GM23338 (cell line): ENCODE data around the gene TCFL5. TPM values are rescaled to one million over a fixed set of nuclear protein-coding genes. Genes with fewer than 3 reads are reported as not detected.

ENCODE experiments used
- ATAC-seq: fragments of 200-7000 bp; cut with Tn5 transposase; 3 replicates; pipeline ENCODE4 v1.9.1; 2020
- DNase-seq: peaks from one replicate; pipeline ENCODE4 v3.0.0-alpha.2; 2015; ENCODE audit warnings: low spot score
- H2AFZ ChIP-seq: fragments of 200-600 bp; sonication (generic); 2 replicates; pipeline ENCODE4 v1.8.0; 2016; ENCODE audit warnings: antibody characterized with exemption, mild to moderate bottlenecking, moderate library complexity
- H3F3A ChIP-seq: fragments of 200-600 bp; sonication (generic); replicated peaks from 2 replicates; pipeline ENCODE4 v1.8.0; 2017; ENCODE audit warnings: antibody characterized with exemption, mixed run types, low read depth
- H3K27ac ChIP-seq: fragments of 200-600 bp; sonication (generic); 2 replicates; pipeline ENCODE4 v1.6.1; 2016; ENCODE audit warnings: low read depth
- H3K27me3 ChIP-seq: fragments of 200-600 bp; sonication (generic); 2 replicates; pipeline ENCODE4 v1.8.0; 2016; ENCODE audit warnings: mild to moderate bottlenecking, mixed run types, moderate library complexity; ENCODE audit not compliant: insufficient read depth
- H3K36me3 ChIP-seq: fragments of 200-600 bp; sonication (generic); 2 replicates; pipeline ENCODE4 v1.8.0; 2016; ENCODE audit warnings: mild to moderate bottlenecking; ENCODE audit not compliant: insufficient read depth
- H3K4me1 ChIP-seq: fragments of 200-600 bp; sonication (generic); 2 replicates; pipeline ENCODE4 v1.8.0; 2016; ENCODE audit warnings: mild to moderate bottlenecking, moderate library complexity; ENCODE audit not compliant: insufficient read depth
- H3K4me2 ChIP-seq: fragments of 200-600 bp; sonication (generic); 2 replicates; pipeline ENCODE4 v1.7.1; 2017; ENCODE audit warnings: mixed run types
- H3K4me3 ChIP-seq: fragments of 200-600 bp; sonication (generic); 2 replicates; pipeline ENCODE4 v1.6.1; 2016; ENCODE audit warnings: mixed run types
- H3K79me2 ChIP-seq: fragments of 200-600 bp; sonication (generic); replicated peaks from 2 replicates; pipeline ENCODE4 v1.8.0; 2017; ENCODE audit warnings: mild to moderate bottlenecking; ENCODE audit not compliant: insufficient read depth
- H3K9me2 ChIP-seq: fragments of 200-600 bp; sonication (generic); 2 replicates; pipeline ENCODE4 v1.8.0; 2017; ENCODE audit not compliant: insufficient read depth
- H4K20me1 ChIP-seq: fragments of 200-600 bp; sonication (generic); replicated peaks from 2 replicates; pipeline ENCODE4 v1.8.0; 2017; ENCODE audit warnings: mild to moderate bottlenecking; ENCODE audit not compliant: insufficient read depth
- H3K27ac Mint-ChIP-seq: 2 replicates; pipeline ENCODE4 v1.8.0; 2020; ENCODE audit warnings: inconsistent platforms, mild to moderate bottlenecking, moderate library complexity, mixed read lengths
- H3K27me3 Mint-ChIP-seq: 3 replicates; pipeline ENCODE4 v1.8.0; 2022; ENCODE audit warnings: low read depth, mild to moderate bottlenecking, moderate library complexity, mixed read lengths, inconsistent platforms; ENCODE audit not compliant: insufficient read depth, poor library complexity
- H3K36me3 Mint-ChIP-seq: 3 replicates; pipeline ENCODE4 v1.8.0; 2021; ENCODE audit warnings: low read depth, mild to moderate bottlenecking, inconsistent platforms, moderate library complexity, mixed read lengths
- H3K4me1 Mint-ChIP-seq: 3 replicates; pipeline ENCODE4 v1.8.0; 2020; ENCODE audit warnings: mild to moderate bottlenecking, inconsistent platforms, mixed read lengths
- H3K4me3 Mint-ChIP-seq: 3 replicates; pipeline ENCODE4 v1.8.0; 2021; ENCODE audit warnings: moderate library complexity, mild to moderate bottlenecking, inconsistent platforms, mixed read lengths
- H3K9me3 Mint-ChIP-seq: 3 replicates; pipeline ENCODE4 v1.8.0; 2020; ENCODE audit warnings: moderate library complexity, mild to moderate bottlenecking, inconsistent platforms, mixed read lengths
- CREB1 ChIP-seq: fragments of 250-450 bp; sonication (Bioruptor Pico); IDR thresholded peaks from 2 replicates; pipeline ENCODE4 v1.5.0; 2020; ENCODE audit warnings: low read depth, mild to moderate bottlenecking, moderate library complexity
- EZH2 ChIP-seq: fragments of 200-600 bp; sonication (generic); IDR thresholded peaks from one replicate; pipeline ENCODE4 v1.8.0; 2017; ENCODE audit warnings: antibody characterized with exemption, mild to moderate bottlenecking, low read depth; ENCODE audit not compliant: unreplicated experiment
- POLR2AphosphoS5 ChIP-seq: IDR thresholded peaks from 2 replicates; pipeline ENCODE4 v1.6.1; 2016; ENCODE audit warnings: antibody characterized with exemption, low read depth
- ZNF114 ChIP-seq: fragments of 250-450 bp; sonication (Bioruptor Pico); IDR thresholded peaks from 2 replicates; pipeline ENCODE4 v1.5.0; 2020; ENCODE audit warnings: mild to moderate bottlenecking, moderate library complexity
- polyA plus RNA-seq: library from polyadenylated mRNA; unstranded; fragments of >200 nt; fragmentation: Nextera tagmentation; extraction: Ambion mirVana; gene quantifications from 2 replicates; pipeline ENCODE4 v1.2.1, GENCODE V29; 2016
- total RNA-seq: library from RNA; depleted of rRNA; stranded (reverse); fragments of >200 nt; shearing (Covaris generic); gene quantifications from 2 replicates; pipeline ENCODE4 v1.2.3, GENCODE V29; 2014
- TF ChIP-seq, protein P1 (sequence below): IDR thresholded peaks from 2 replicates; pipeline ENCODE4 v1.6.1; 2016; ENCODE audit warnings: antibody characterized with exemption
- TF ChIP-seq, protein P2 (sequence below): IDR thresholded peaks from one replicate; pipeline ENCODE4 v1.6.1; 2018; ENCODE audit warnings: antibody characterized with exemption; ENCODE audit not compliant: unreplicated experiment

TCFL5 gene
- total and polyA plus RNA-seq, 2 experiments from 2014 or later: 5.8 to 19.3 TPM

DNA sequence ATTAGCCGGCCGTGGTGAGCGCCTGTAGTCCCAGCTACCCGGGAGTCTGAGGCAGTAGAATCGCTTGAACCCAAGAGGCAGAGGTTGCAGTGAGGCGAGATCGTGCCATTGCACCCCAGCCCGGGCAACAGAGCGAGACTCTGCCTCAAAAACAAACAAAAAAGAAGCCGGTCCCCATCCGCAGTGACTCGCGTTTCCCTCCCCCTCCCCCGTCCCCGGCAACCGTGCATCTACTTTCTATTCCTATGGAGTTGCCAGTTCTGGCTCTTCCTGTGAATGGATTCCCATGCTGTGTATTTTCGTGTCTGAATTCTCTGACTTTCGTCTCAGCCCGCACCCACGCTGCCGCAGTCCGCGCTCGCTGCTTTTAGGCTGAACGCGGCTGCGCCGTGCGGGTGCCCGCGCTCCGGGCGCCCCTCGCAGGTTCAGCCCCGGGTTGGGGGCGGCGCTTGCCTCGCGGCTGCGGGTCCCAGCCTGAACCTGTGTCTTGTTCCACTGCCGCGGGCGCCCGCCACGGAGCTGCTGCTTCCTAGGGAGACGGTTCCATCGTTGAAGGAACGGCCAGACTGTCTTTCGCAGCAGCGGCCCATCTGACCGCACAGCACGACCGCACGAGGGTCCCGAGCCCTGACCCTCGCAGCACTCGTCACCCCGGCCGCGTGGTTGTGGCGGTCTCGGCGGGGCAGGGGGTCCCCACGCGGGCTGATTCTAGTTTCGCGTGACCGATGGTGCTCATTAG, 66.4 kb downstream of the TCFL5 start:
- H3F3A ChIP-seq: peaks cover 9% of the 10 kb centered on the region; the same call in 1 of the 2 replicates
- no peaks in the 10 kb centered on the region for H3K9me2 ChIP-seq
- H3K27me3 Mint-ChIP-seq: peaks cover 31% of the 10 kb centered on the region
- H3K9me3 Mint-ChIP-seq: no peaks in the 10 kb centered on the region
- no peak overlapping the region for H3K27ac ChIP-seq
- TF ChIP-seq POLR2AphosphoS5 (peak; percentile 49), EZH2 (peak; percentile 10)
- TF ChIP-seq, protein P1, sequence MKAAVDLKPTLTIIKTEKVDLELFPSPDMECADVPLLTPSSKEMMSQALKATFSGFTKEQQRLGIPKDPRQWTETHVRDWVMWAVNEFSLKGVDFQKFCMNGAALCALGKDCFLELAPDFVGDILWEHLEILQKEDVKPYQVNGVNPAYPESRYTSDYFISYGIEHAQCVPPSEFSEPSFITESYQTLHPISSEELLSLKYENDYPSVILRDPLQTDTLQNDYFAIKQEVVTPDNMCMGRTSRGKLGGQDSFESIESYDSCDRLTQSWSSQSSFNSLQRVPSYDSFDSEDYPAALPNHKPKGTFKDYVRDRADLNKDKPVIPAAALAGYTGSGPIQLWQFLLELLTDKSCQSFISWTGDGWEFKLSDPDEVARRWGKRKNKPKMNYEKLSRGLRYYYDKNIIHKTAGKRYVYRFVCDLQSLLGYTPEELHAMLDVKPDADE: no peak
- H3K4me1 ChIP-seq: peaks cover 7% of the 10 kb centered on the region; the same call in 1 of the 2 replicates
- H3K4me3 ChIP-seq: peak overlapping the region; percentile 67
- peak overlapping the region; percentile 77 for H3K4me2 ChIP-seq
- peaks cover 3% of the 10 kb centered on the region for H4K20me1 ChIP-seq
- DNase-seq (peak; percentile 56), ATAC-seq (peak; percentile 14)
- H3K36me3 ChIP-seq: 0 out of 2 replicates have a peak, but pooled peaks cover 3% of the 10 kb centered on the region
- H3K79me2 ChIP-seq: no peaks in the 10 kb centered on the region
- H3K4me1 Mint-ChIP-seq: peaks cover 10% of the 10 kb centered on the region
- no peak overlapping the region for H3K27ac Mint-ChIP-seq
- peak overlapping the region; percentile 83 for H2AFZ ChIP-seq
- H3K4me3 Mint-ChIP-seq: peak overlapping the region; percentile 75
- peaks cover 21% of the 10 kb centered on the region for H3K36me3 Mint-ChIP-seq
- peaks cover 17% of the 10 kb centered on the region for H3K27me3 ChIP-seq

DNA sequence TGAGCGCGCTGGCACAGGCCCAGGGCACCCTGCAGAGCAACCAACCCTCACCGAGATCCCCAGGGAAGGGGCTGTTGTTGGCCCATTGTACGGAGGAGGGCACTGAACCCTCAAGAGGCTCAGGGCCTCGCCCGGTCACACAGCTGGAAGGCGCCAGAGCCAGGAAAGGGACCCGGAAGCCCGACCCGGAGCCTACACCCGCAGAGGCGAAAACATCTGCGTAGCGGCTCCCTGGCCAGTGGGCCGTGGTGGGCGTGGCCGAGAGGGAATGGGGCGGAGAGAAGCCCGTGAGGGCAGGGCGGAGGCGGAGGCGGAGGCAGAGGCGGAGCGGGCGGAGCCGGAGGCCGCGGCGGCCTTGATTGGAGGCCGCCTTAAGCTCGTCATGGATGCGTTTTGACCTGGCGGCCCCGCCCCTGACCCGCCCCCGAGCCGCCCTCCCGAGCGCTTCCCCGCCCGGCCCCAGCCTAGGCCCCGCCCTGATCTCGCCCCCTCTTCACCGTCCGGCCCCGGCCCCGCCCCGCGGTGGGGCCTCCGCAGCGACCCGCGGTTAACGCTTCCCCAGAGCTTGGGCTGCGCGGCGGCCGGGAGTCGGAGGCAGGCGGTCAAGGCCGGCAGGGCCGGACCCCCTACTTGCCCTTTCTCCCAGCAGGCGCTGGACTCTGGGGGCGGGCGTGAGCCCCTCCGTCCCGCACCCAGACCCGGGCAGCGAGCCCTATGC, 67.5 kb downstream of the TCFL5 start:
- no peaks in the 10 kb centered on the region for H3K36me3 ChIP-seq
- H3F3A ChIP-seq: peaks cover 9% of the 10 kb centered on the region; the same call in 1 of the 2 replicates
- ATAC-seq (peak; percentile 65), DNase-seq (peak; percentile 97)
- peaks cover 11% of the 10 kb centered on the region for H3K36me3 Mint-ChIP-seq
- peaks cover 10% of the 10 kb centered on the region for H3K4me1 Mint-ChIP-seq
- peaks cover 17% of the 10 kb centered on the region for H3K27me3 ChIP-seq
- H3K4me1 ChIP-seq: peaks cover 7% of the 10 kb centered on the region; the same call in 1 of the 2 replicates
- peak; percentile 42; the same call in 1 of the 2 replicates for TF ChIP-seq CREB1 (CRISPR knock-in tag)
- peak; percentile 78 for TF ChIP-seq POLR2AphosphoS5
- TF ChIP-seq, protein P2, sequence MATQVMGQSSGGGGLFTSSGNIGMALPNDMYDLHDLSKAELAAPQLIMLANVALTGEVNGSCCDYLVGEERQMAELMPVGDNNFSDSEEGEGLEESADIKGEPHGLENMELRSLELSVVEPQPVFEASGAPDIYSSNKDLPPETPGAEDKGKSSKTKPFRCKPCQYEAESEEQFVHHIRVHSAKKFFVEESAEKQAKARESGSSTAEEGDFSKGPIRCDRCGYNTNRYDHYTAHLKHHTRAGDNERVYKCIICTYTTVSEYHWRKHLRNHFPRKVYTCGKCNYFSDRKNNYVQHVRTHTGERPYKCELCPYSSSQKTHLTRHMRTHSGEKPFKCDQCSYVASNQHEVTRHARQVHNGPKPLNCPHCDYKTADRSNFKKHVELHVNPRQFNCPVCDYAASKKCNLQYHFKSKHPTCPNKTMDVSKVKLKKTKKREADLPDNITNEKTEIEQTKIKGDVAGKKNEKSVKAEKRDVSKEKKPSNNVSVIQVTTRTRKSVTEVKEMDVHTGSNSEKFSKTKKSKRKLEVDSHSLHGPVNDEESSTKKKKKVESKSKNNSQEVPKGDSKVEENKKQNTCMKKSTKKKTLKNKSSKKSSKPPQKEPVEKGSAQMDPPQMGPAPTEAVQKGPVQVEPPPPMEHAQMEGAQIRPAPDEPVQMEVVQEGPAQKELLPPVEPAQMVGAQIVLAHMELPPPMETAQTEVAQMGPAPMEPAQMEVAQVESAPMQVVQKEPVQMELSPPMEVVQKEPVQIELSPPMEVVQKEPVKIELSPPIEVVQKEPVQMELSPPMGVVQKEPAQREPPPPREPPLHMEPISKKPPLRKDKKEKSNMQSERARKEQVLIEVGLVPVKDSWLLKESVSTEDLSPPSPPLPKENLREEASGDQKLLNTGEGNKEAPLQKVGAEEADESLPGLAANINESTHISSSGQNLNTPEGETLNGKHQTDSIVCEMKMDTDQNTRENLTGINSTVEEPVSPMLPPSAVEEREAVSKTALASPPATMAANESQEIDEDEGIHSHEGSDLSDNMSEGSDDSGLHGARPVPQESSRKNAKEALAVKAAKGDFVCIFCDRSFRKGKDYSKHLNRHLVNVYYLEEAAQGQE: no peak
- no peak for TF ChIP-seq ZNF114 (CRISPR knock-in tag)
- no peak overlapping the region for H3K27ac ChIP-seq
- H3K27me3 Mint-ChIP-seq: peaks cover 36% of the 10 kb centered on the region
- peak overlapping the region; percentile 75 for H3K4me3 Mint-ChIP-seq
- no peaks in the 10 kb centered on the region for H4K20me1 ChIP-seq
- H3K9me3 Mint-ChIP-seq: no peaks in the 10 kb centered on the region
- H3K79me2 ChIP-seq: no peaks in the 10 kb centered on the region
- no peaks in the 10 kb centered on the region for H3K9me2 ChIP-seq
- peak overlapping the region; percentile 87 for H2AFZ ChIP-seq
- H3K4me3 ChIP-seq: peak overlapping the region; percentile 67
- no peak overlapping the region for H3K27ac Mint-ChIP-seq
- H3K4me2 ChIP-seq: peak overlapping the region; percentile 79
